HG02623 (cell line): ENCODE results near the gene CCDC13.
"Not testable (repeated sequence)": the region's sequence is repeated elsewhere in the genome, so short reads cannot be mapped to it uniquely, and the experiment has no call there.

ENCODE experiments used
- ATAC-seq: cut with Tn5 transposase; IDR thresholded peaks from one replicate; pipeline ENCODE4 v1.9.1; 2021; ENCODE audit warnings: moderate library complexity; ENCODE audit not compliant: unreplicated experiment

The CCDC13 gene, protein sequence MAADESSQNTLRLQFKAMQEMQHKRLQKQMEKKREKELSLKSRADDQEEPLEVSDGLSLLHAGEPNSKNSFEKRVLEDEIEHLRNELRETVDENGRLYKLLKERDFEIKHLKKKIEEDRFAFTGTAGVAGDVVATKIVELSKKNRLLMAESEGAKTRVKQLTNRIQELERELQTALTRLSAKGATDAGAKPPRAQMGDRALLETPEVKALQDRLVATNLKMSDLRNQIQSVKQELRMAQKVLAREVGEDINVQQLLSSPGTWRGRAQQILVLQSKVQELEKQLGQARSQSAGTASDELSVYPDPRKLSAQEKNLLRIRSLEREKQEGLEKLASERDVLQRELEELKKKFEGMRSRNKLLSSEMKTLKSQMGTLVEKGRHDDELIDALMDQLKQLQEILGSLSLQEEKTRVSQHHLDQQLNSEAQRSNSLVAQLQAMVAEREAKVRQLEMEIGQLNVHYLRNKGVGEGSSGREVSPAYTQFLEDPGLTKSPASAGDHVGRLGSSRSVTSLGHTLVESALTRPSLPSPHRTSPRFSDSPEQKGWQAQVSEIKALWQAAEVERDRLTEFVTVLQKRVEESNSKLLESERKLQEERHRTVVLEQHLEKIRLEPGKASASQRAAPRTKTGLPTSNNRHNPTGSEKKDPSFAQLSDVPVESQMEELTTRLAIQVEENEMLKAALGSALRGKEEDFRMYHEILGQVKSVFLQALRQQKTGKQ

DNA sequence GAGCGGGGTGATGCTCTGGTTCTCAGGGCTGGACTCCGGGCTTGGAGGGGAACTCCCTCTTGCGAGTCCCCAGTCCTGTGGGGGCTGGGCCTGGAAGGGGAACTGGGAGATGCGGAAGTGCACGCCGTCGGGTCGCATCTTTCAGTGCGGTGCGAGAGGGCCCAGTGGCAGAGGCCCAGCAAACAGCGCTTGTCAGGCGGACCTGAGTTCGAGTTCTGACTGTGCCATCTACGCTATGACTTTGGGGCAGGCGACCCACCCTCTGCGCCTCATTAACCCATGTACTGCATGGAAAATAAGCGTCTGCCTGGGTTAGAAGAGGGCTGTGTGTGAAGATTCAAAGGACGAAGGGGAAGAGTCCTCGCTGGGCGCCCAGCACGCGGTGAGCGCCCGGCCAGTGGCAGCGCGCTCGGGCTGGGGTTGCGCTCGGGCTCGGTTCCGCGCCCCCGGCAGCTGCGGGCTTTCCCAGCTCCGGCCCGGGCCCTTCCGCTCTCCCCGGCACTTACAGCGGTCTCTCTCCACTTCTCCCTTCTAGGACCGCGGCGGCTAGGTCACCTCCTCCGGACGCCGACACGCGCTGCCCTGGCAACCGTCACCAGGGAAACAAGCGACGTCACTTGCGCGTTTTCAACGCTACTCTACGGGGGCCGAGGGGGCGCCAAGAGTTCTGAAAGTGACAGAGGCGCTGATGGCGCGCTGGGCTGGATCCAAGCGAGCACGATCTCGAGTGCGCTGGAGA, at the start of gene CCDC13:
Gene CCDC13 (minus strand): TSS at position 584 of the 739 bp plus-strand sequence. CDS start 14,908 bp downstream, outside the sequence.
- ATAC-seq, result peak; percentile 97

DNA sequence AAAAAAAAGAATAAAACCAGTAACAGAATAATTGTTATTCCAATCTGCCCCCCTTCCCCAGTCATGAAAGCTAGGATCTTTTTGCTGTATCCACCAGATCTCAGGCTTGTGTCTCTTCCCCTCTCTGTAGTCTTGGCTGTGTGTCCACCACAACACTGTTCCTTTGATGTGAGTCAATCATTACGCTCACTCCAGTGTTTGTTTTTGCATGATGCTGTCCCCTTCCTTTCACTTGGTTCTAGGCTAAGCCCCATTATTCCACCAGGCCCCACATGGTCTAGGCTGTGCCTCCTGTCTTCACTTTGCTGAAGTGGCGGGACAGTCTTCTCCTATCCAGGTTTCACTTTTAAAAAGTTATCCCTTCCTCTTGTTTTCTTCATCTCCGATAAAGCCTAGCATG, 49.8 kb upstream of the CCDC13 start:
- no peak for ATAC-seq

DNA sequence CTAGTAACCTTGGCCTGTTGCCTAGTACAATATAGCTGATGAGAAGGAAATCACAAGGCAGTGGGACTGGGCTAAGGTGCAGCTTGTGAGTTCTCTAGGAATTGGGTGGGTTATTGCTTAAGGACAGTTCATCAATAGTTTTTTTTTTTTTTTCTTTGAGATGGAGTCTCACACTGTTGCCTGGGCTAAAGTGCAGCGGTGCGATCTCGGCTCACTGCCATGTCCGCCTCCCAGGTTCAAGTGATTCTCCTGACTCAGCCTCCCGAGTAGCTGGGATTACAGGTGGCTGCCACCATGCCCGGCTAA, 47.6 kb upstream of the CCDC13 start:
- no peak for ATAC-seq

DNA sequence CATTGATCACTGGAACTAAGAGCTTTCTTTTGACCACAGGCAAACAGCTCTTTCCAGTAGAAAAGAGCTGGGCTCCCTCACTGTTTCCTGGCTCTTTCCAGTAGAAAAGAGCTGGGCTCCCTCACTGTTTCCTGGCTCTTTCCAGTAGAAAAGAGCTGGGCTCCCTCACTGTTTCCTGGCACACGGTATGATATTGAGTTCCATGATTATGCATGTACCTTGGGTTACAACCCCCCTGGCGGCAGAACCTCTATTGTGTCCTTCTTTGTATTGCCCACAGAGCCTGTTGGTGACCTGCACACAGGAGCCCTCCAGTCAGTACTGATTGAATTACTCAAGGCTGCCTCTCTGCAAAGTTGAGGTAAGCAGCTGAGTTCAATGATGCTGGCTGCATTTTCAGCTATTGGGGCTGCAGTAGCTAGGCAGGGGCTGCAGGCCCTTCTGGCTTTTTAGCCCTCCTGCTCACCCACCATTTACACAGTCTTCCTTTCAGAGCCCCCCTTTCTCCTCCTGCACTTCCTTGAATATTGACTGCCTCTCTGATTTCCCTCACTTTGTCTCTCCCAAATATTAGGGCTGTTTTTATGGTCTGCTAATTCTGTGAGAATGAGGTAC, 46.4 kb upstream of the CCDC13 start:
- no peak for ATAC-seq

DNA sequence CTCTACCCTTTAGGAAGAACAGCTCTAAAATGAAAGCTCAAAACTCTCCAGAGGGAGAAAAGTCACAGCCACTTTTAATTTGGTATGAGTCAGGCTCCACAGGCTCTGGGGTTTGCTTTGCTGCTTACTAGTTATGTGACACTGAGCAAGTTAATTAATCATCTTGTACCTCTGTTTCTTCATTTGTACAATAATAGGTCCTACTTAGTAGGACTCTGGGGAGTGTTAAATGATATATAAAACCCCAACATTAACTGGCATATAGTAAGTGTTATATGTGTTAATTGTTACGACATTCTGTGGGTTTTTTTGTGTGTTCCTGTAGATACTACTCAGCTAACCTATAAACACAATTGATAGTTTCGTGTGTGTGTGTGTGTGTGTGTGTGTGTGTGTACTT, 42.8 kb upstream of the CCDC13 start:
- no peak for ATAC-seq

DNA sequence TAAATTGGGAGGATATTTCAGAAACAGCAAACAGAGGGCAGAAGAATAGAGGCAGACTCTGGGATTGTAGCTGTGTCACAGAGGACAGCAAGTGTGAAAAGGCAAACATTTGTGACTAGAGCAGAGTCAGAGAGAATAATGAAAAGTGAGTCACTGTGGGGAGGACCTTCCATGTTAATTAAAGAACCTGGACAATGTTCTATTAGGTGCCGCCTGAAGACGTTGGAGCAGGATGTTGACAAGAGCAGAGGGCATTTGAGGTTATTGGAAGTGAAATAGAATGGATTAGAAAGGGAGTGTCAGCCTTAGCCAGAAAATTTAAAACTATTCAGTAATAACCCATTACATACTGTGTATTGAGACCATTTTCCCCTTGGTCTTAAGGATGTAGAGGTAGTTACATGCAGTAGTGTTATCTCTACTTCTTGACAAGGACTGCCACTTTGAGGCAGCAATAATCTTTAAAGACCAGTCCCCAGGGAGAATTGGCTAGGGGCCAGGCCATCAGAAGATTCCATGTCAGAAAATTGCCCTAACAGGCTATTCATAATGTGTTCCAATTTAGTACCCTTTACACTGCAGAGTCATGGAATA, 42.0 kb upstream of the CCDC13 start:
- ATAC-seq, result no peak

DNA sequence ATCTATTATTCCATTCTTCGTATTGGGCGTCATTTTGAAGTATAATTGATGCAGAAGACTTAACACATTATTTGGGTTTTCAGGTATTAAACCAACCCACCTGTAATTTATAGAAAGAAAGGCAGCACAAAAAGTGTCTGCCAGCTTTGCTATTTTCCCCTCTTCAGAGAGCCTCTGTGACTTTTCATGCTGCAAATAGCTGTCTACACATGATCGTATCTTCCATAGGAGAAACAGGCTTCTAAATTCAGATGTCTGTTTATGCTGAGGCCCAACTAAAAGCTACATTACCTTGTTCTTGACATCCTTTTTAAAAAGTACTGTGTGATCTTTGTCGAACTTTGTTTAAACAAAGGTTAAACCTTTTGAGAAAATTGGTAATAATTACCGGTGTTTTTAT, 41.2 kb upstream of the CCDC13 start:
- no peak for ATAC-seq

DNA sequence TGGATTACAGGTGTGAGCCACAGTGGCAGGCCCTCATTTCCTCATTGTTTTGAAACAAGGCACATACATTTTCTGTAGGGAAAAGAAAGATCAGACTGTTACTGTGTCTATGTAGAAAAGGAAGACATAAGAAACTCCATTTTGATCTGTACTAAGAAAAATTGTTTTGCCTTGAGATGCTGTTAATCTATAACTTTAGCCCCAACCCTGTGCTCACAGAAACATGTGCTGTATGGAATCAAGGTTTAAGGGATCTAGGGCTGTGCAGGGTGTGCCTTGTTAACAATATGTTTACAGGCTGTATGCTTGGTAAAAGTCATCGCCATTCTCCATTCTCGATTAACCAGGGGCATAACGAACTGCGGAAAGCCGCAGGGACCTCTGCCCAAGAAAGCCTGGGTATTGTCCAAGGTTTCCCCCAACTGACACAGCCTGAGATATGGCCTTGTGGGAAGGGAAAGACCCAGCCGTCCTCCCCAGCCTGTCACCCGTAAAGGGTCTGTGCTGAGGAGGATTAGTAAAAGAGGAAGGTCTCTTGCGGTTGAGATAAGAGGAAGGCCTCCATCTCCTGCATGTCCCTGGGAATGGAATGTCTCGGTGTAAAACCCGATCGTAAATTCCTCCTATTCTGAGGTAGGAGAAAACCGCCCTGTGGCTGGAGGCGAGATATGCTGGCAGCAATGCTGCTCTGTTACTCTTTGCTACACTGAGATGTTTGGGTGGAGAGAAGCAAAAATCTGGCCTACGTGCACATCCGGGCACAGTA, 38.2 kb upstream of the CCDC13 start:
- not testable (repeated sequence) for ATAC-seq

DNA sequence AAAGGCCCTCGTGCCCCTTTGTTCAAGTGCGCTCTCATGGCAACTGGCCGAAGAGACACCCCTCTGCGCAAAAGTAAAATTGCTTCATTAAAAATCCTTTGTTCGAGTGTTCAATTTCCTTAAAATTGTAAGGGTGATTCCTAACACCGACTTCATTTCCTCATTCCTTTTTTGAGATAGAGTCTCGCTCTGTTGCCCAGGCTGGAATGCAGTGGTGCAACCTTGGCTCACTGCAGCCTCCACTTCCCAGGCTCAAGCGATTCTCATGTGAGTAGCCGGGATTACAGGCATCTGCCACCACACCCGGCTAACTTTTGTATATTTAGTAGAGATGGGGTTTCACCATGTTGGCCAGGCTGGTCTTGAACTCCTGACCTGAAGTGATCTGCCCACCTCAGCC, 37.7 kb upstream of the CCDC13 start:
- ATAC-seq, result not testable (repeated sequence)

DNA sequence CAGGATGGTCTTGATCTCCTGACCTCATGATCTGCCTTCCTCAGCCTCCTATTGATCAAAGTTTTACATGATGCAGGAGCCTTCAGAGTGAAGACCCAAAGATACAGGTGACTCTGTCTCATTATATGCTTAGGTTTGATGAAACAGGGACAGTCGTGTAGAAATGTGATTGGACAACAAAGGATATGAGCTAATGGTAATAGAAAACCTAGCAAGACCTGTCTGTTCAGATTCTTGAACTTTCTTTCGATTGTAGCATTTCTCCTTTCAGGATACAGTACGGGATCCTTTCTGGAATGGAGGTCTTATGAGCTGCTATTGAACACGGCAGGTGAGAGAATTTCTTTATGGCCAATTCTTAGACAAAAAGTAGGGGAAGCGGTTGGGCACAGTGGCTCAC, 36.1 kb upstream of the CCDC13 start, which contains the start of gene ACKR2:
Gene ACKR2 (plus strand): TSS at position 244 of the 400 bp plus-strand sequence. CDS start 55,058 bp downstream, outside the sequence.
- no peak for ATAC-seq

DNA sequence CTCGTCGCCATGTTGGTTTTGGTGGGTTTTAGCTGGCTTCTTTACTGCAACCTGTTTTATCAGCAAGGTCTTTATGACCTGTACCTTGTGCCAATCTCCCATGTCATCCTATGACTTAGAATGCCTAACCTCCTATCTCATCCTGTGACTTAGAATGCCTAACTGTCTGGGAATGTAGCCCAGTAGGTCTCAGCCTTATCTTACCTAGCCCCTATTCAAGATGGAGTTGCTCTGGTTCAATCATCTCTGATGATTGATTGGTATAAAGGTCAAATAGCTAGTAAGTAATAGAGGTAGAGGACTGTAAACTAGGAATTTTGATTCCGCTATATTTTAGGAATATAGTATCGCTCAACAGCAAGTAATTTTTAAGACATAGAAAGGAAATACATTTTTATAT, 34.9 kb upstream of the CCDC13 start:
- ATAC-seq, result no peak

DNA sequence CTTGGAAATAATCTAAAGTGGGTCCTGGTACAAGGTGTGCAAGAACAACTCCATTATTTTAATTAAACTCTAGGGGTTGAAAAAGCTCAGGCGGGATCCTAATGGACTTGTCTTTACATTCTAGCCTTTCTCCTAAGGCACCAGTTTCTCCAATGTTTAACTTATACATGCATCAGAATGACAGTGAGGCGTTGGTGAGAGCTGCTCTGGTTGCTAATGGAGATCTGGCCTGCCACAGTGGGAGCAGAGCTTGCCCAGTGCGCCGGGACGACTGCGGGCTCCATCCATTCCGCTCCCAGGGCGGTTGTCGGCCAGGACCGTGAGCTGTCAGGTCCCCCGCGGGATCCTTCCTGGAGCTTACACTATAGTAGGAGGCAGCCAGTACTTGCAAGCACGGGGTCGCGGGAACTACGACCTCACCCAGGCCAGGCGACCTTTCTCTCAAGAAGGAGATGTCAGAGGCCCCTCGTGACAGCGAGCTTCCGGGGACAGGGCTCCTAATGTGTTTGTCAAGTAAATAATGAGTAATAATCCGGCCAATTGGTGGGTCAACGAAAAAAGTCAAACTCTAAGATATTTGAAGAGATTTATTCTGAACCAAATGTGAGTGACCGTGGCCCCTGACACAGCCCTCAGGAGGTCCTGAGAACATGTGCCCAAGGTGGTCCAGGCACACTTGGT, 32.2 kb upstream of the CCDC13 start:
- ATAC-seq, result no peak

DNA sequence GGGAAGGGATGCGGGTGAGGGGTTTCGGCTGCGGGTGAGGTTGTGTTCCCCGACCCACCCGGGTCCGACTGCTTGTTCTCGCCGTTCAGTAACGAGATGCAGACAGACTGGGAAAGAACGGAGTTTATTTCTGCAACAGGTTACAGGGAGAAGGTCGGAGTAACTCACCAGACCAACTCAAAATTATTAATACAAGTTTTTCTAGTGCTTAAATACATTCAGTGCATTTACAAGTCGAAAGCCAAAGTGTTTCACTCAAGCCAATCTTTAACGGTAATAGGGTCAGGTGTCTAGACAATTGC, 31.7 kb upstream of the CCDC13 start:
- no peak for ATAC-seq

DNA sequence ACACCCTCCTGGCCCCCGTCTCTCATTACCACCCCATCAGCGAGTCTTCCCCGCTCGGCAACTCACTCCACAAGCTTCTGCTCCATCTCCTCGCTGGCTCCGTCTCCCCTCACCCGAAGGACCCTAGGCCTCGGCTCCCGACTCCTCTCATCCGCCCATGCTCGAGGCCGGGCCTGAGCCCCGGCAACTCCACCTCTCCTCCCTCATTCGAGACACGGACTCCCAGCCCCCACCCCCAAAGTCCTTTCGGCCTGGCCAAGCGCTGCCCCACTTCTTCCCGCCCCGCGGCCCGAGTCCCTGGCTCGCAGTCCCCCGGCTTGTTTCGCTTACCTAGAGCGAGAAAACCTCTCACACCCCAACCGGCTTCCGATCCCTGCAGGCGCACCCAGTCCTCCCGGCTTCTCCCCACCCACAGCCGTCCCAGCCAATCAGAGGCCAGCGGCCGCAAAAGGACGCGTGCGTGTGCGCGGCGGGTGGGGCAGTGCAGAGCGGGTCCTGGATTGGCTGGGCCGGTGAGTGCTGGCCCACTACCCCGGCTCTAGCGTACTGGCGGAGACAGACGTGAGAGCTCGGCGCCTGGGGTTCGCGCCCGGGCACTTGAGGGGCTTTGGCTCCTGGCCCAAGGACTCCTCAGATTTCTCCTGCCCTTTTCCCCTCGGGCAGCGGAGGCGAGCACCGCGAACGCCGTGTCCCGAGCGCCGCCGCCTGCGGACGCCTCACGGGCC, 31.2 kb upstream of the CCDC13 start, which contains the start of gene HIGD1A:
Gene HIGD1A (minus strand): TSS at position 385 of the 725 bp plus-strand sequence. CDS start 10,237 bp downstream, outside the sequence.
- peak; percentile 99 for ATAC-seq

DNA sequence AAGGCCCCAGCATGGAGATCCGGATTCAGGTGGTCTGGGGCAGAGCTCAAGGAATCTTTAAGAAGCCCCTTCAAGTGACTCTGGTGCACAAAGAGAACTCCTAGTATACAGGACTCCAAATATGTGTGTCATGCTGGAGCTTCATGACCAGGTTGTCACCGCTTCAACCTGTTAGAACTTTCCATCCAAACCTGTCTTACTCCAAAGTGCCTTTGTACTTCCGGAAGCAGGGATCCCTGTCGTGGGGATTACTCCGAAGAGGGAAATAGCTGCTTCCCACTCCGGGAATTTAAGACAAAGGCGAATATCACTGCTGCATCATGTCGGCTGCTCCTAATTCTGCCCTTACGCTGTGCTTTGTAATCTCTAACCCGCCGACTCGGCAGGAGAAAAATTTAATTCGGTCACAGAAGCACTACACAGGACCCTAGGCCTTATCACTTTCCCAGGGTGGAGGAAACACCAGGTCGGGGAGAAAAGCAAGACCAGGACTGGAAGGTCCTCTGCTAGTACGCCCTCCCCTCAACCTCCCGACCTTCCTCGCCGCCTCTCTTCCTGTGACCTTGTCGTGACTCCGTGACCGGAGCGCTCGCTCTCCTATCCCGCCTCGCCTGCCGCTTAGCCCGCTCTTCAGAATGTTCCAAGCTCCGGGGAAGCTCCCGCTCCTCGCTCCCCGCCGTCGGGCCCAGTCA, 30.5 kb upstream of the CCDC13 start:
- ATAC-seq, result peak; percentile 19

DNA sequence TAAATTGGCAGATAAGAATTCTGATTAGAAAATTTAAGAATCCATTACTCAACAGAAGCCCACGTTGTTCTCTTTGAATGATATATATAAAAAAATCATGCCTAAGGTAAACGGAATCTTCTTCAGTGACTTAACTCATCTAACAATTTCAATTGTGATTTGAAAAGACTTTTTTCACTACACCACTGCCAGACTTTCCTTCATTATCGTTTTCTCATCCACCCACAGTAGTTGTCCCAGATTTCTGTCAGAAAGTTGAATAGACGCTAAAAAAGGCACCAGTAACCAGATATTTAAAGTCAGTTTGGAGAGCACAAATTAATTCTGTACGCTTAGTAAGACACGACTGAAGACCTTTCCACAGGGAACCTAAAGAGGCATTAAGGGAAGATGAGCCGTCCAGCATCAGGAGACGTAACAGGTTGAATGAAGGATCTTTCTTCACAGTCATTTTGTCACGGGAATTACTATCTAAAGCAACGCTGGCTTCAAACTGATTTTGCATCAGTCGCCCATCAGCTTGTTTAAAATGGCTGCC, 29.9 kb upstream of the CCDC13 start:
- no peak for ATAC-seq

DNA sequence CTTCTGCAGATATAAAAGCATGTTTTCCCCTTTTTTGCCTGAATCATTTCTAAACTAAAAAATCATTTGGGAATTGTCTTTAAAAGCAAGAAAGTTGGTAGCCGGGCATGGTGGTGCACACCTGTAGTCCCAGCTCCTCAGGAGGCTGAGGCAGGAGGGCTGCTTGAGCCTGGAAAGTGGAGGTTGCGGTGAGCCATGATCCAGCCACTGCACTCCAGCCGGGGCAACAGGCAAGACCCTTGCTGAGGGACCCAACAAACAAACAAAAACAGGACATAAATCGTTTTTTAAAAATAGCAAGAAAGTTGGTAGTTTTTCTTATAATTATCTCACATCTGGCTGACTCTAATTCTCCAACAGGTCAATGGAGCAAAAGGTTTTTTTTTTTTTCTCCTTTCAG, 28.7 kb upstream of the CCDC13 start:
- no peak for ATAC-seq

DNA sequence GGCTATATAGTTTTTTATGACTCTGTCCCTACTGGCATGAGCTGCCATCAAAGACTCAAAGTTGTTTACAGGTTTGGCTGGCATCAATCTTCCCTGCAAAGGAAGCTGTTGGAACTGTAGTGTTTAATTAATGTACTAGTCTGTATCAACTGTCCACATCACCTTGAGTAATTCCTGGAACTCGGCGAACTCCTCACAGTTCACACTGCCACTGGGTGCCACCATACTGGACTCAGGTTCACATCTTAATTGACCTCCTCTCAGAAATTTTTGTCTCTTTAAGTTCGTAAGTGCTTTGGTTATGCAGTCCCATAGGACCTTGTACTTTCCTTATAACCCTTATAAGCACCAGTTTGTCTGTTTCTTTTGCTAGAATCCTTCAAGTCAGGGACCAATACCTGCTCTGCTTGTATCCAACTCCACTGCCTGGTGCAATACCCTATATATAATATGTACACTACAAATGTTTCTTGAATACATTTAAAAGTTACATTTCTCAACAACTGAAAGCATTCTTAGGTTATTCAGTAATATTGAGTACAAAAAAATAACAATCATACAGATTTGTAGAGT, 28.1 kb upstream of the CCDC13 start:
- no peak for ATAC-seq
